Measurements from ENCODE around the gene STYXL2.

The STYXL2 gene

GRCh38 chr1:167081594-167082156 lies 12.2 kb upstream of the STYXL2 start:
- DNase-seq: no peak

GRCh38 chr1:167082511-167083027 lies 11.3 kb upstream of the STYXL2 start:
- DNase-seq: no peak

GRCh38 chr1:167083066-167083665 lies 10.7 kb upstream of the STYXL2 start:
- no peak for DNase-seq

GRCh38 chr1:167083871-167084270 lies 10.0 kb upstream of the STYXL2 start:
- no peak for DNase-seq

DNA sequence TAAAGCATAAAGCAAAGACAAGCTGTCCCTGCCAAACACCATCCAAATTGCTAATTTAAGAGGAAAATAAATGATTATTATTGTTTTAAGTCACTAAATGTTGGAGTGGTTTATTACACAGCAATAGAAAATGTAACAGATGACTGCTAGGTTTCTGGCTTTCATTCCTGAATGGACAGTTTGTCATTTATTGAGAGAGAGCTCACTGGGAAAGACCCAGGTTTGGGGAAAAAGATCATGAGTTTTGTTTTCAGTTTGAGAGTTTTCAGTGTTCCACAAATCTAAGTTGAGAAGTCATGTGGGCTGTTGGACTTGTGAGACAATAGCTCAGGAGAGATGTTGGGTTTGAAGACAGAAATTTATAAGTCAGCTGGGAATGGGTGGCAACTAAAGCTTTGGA lies 9.1 kb upstream of the STYXL2 start:
- no peak for DNase-seq

- DNase-seq: no peak
Observed at GRCh38 chr1:167086033-167086432, 7.8 kb upstream of the STYXL2 start.

GRCh38 chr1:167086768-167087167 lies 7.1 kb upstream of the STYXL2 start:
- DNase-seq: no peak

DNA sequence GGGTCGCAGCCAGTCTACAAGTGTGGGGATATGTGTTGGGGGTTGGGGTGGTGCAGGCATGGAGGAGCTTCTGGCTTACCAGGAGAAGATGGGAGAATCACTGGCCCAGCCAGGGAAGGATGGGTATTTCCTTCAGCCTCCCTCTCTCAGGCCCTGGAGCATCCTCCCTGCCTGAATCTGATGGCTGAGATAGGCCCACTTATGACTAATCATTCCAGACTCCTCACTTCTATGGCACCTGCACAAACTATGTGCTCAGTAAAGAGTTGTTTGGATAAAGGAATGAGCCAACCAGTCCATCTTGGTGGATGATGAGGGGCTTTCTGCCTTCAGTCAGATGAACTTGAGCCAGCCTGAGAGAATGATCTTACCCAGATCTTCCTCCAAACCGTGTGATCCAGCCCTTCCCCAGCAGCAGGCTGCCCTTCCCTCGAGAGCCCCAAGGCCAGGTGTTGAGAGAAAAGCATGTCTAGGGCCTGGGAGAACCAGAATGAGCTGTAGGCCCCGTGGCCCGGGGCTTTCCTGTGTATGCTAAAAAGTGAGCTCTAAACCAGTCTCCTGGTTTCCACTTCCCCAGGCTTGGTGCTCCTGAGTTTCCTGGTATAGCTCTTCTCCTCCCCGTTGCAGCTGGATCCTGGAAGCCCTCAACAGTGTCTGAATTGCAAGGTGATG lies 5.0 kb upstream of the STYXL2 start:
- no peak for DNase-seq

DNA sequence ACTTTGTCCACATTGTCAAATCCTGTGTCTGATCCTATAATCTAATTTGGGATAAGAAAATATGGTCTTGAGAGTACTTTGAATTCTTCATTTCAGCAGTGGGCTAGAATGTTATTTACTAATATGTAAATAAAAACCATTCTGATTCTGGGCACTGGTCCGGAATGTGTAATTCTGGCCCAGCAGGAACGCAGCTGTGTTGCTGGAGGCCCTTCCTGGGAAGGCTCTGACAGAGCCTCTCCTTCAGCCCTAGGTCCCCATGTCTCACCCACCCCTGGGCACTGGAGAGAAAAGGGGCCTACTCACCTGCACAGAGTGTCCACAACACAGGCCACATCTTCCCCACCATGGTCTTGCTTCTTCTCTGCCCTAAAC lies 3.9 kb upstream of the STYXL2 start:
- no peak for DNase-seq

GRCh38 chr1:167090314-167090942 lies 3.4 kb upstream of the STYXL2 start, which contains the start of gene GPA33:
Gene GPA33, minus strand, starts transcription at chr1:167090377. Its CDS starts 90 bp downstream, at chr1:167090287.
- no peak for DNase-seq

GRCh38 chr1:167092653-167093052 lies 1.2 kb upstream of the STYXL2 start:
- DNase-seq: no peak

- DNase-seq: no peak
Observed at GRCh38 chr1:167094690-167095089, 815 bp downstream of the STYXL2 start.

GRCh38 chr1:167095368-167095767 lies 1.5 kb downstream of the STYXL2 start:
- no peak for DNase-seq

GRCh38 chr1:167099851-167100250 lies 6.0 kb downstream of the STYXL2 start:
- DNase-seq: no peak

GRCh38 chr1:167100730-167101129 lies 6.9 kb downstream of the STYXL2 start:
- DNase-seq: no peak

DNA sequence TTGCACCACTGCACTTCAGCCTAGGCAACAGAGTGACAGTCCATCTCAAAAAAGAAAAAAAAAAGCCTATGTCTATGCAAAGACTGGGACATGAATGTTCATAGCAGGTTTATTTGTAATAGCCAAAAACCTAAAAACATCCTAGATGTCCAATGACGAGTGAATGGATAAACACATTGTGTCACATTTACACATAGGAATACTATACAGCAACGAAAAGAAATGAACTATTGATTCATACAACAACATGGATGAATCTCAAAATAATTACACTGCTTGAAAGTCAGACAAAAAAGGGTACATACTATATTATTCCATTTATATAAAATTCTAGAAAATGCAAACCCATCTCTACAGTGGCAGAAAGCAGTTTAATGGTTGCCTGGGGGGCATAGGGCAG lies 7.9 kb downstream of the STYXL2 start:
- no peak for DNase-seq

DNA sequence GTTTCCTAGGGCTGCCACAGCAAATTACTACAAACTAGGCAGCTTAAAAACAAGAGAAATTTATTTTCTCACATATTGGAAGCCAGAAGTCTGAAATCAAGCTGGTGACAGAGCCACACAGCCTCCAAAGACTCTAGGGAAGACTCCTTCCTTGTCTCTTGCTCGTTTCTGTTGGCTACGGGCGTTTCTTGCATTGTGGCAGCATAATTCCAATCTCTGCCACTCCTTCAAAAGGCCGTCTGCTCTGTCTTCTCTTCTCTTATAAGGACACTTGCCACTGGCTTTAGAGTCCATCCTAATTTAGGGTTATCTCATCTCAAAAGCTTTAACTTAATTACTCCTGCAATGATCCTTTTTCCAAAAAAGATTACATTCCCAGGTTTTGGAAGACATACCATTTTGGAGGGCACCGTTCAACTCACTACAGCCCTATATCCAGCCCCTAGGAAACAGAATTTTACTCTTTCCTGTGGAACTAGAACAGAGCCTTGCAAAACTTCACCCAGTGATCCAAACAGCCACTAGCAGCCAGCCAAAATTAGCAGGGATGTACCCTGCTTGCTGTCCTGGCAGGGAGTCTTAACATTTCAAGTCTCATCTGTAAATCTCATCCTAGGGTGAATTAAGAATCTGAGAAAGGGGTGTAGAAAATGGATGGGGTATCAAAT lies 9.2 kb downstream of the STYXL2 start:
- DNase-seq: no peak

GRCh38 chr1:167104256-167104633 lies 10.4 kb downstream of the STYXL2 start:
- no peak for DNase-seq

DNA sequence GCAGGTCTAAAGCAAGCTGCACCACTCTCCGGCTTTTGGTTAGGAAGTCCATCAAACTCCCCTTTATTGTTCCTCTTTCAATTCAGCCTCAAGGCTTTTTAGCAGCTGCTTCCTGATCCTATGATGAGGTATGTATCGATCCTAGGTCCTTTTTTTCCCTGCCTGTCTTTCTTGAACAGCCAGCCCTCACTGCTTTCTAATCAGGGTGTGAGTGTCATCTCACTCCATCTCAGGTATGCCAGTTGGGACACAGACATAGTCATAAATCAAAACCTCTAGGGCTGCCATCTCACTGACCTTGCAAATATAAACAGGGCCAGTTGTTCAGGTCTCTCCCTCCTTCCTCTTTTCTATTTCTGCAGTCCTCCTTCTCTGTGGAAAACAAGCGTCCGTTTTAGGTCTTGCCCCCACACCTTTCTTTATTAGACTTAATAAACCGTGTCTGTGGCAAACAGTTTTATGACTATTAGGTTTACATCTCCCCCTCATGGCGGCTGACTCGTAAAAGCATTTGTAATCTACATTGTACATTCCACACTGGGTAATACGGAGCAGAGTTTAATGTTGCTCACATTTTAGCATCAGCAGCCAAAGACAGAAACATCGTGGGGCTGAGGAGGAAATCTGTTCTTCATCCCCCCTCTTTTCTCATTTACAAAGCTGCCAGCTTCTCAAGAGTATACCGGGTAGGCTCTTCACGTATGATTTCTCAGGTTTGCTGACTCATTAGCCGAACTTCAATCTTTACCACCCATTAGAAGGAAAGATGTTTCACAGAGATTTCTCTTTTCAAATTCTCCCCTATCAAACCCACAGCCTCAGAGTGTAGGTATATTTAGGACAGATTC lies 11.6 kb downstream of the STYXL2 start:
- DNase-seq: no peak

GRCh38 chr1:167106119-167106461 lies 12.2 kb downstream of the STYXL2 start:
- DNase-seq: no peak

DNA sequence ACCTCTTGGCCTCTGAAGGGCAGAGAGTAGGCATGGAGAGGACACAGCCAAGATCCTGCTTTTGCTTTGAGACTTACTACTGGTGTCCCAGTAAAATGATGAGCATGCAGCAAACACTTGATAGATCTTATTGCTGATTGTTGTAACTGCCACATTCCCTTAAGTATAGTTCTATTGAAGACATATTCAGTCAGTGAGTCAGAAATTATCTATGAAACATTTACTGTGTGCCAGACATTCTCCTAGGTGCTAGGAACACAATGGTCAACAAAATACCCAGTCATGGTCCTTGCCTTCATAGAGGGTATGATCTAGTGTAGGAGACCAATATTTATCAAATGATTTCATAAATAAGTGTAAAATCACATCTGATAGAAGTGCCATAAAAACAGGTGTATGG lies 13.6 kb downstream of the STYXL2 start:
- no peak for DNase-seq

DNA sequence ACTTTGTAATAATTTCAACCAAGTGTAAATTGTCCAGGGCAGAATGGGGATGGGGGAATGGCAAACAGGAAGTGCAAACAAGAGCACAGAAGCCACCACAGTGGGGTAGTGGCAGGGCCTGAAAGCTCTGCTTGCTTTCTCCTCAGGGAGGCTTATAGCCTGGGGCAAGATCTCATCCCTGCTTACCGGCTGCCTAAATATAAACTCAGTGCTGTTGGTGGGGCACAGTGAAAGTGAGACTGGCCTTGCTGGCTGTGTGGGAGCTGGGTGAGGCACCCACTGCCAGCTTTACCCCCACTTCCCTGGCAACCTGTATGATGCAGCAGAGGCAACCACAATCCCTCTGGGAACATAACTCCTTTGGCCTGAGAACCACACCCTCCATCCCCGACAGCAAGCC lies 15.2 kb downstream of the STYXL2 start:
- DNase-seq: no peak

DNA sequence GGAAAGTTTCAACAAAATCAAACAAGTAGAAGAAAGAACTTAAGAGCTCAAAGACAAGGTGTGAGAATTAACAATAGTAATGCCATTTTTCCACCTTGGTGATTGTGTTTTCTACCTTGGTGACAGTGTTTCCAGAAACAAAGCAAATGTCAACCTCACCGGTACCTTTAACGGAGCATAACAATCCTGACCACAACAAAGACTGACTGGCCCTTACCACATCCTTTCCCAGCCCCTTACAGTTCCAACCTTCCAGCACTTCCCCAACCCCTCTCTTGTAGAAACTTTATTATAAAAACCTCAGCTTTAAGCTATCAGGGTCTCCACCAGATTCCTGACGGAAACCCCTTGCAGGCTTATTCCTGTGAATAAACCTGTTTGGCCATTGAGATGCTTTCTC lies 16.7 kb downstream of the STYXL2 start:
- no peak for DNase-seq

Data from NCI-H748 treated with DMSO at 0.1 percent for 48 hours (cell line).